Measurements from ENCODE around the gene CCL26. TPM values are rescaled to one million over a fixed set of nuclear protein-coding genes. Genes with fewer than 3 reads are reported as not detected.
A peak's percentile ranks its signal among the peaks of the same experiment; 100 is the strongest.

CCL26 gene
- total and polyA plus RNA-seq, 9 of the 15 experiments (the other 6 are each of a cell fraction or from before 2014, with no cell fraction given), result 2.3 to 26.8 (median 8.4) TPM

- TF ChIP-seq ZBTB40 (IDR thresholded peaks at IDR 0.05) (peak; percentile 55), ZBTB40 (CRISPR knock-in tag; IDR thresholded peaks at IDR 0.05) (no peak), ZFX (CRISPR knock-in tag; IDR thresholded peaks at IDR 0.05) (0 out of 2 replicates have a peak, but pooled peaks have one; percentile 3), DLX4 (CRISPR knock-in tag; IDR thresholded peaks at IDR 0.05) (no peak), USF2 (CRISPR knock-in tag; IDR thresholded peaks at IDR 0.05) (no peak), BRD9 (IDR thresholded peaks at IDR 0.05; ENCODE audit: low read depth, partially characterized antibody) (peak; percentile 31), HDAC6 (IDR thresholded peaks at IDR 0.05; ENCODE audit: low read depth, low read length) (no peak), C11orf30 (IDR thresholded peaks at IDR 0.05; ENCODE audit: low read depth) (peak; percentile 61; the same call in 1 of the 2 replicates), ATF6 (CRISPR knock-in tag; IDR thresholded peaks at IDR 0.05) (no peak), ZNF764 (CRISPR knock-in tag; IDR thresholded peaks at IDR 0.05; ENCODE audit: low read depth) (no peak), BCOR (IDR thresholded peaks at IDR 0.05) (peak; percentile 88), ETV5 (CRISPR knock-in tag; IDR thresholded peaks at IDR 0.05; ENCODE audit: low read depth) (0 out of 2 replicates have a peak, but pooled peaks have one; percentile 34), FOXK2 (conservative IDR thresholded peaks at IDR 0.05 in 1 of 2, IDR thresholded peaks at IDR 0.05 in 1 of 2; ENCODE audit: low read depth in 2 of 2) (0 out of 4 replicates have a peak, but pooled peaks of 1 of the 2 experiments have one; percentile 25)
Measured at GRCh38 chr7:75772081-75773077, at the start of gene CCL26 (continued).
